NCI-H345 treated with DMSO at 0.1 percent for 48 hours (cell line): Measurements from ENCODE around the gene BLMH.

ENCODE experiments used
- DNase-seq: peaks from one replicate; lab custom pipeline; 2025; ENCODE audit not compliant: unreplicated experiment; lab: John Stamatoyannopoulos, UW

Gene BLMH

GRCh38 chr17:30251931-30252330 is 39.8 kb downstream of the BLMH start:
- DNase-seq: no peak

GRCh38 chr17:30249460-30249859 is 42.3 kb downstream of the BLMH start:
- no peak for DNase-seq

GRCh38 chr17:30248786-30249185 is 43.0 kb downstream of the BLMH start:
- DNase-seq: no peak

- no peak for DNase-seq
Observed at GRCh38 chr17:30246460-30246859, 45.3 kb downstream of the BLMH start.

- DNase-seq: no peak
Observed at GRCh38 chr17:30244853-30245385, 46.8 kb downstream of the BLMH start.

GRCh38 chr17:30243568-30243967 is 48.2 kb downstream of the BLMH start:
- DNase-seq: no peak

GRCh38 chr17:30243002-30243401 is 48.7 kb downstream of the BLMH start:
- no peak for DNase-seq

- no peak for DNase-seq
Observed at GRCh38 chr17:30241051-30241450, 50.7 kb downstream of the BLMH start.

- DNase-seq: no peak
Observed at GRCh38 chr17:30240177-30240576, 51.6 kb downstream of the BLMH start.

GRCh38 chr17:30239089-30239462 is 52.7 kb downstream of the BLMH start:
- no peak for DNase-seq

GRCh38 chr17:30238387-30239088 is 53.2 kb downstream of the BLMH start:
- DNase-seq: no peak

- no peak for DNase-seq
Observed at GRCh38 chr17:30238003-30238344, 53.8 kb downstream of the BLMH start.

- no peak for DNase-seq
Observed at GRCh38 chr17:30237296-30238002, 54.3 kb downstream of the BLMH start.

GRCh38 chr17:30236766-30237165 is 55.0 kb downstream of the BLMH start:
- no peak for DNase-seq

GRCh38 chr17:30236297-30236624 is 55.5 kb downstream of the BLMH start:
- DNase-seq: no peak

GRCh38 chr17:30235386-30236296 is 56.1 kb downstream of the BLMH start, which contains the start of gene SLC6A4:
Gene SLC6A4 (minus strand): TSS chr17:30235697. CDS start chr17:30221958, 13,739 bp downstream.
- no peak for DNase-seq

- no peak for DNase-seq
Observed at GRCh38 chr17:30234964-30235363, 56.8 kb downstream of the BLMH start.

GRCh38 chr17:30234296-30234695 is 57.4 kb downstream of the BLMH start:
- no peak for DNase-seq

- no peak for DNase-seq
Observed at GRCh38 chr17:30232824-30233427, 58.8 kb downstream of the BLMH start.

- DNase-seq: no peak
Observed at GRCh38 chr17:30232015-30232823, 59.5 kb downstream of the BLMH start.
